Choroid plexus epithelial cell (primary cell): ENCODE results near the gene ITPR2.
A peak's percentile ranks its signal among the peaks of the same experiment; 100 is the strongest.

Experiments
- DNase-seq: peaks from one replicate; pipeline ENCODE4 v3.0.0-alpha.2; 2010; ENCODE audit warnings: low read depth
- H3K4me3 ChIP-seq: 2 replicates; pipeline ENCODE4 v1.5.1; 2011; ENCODE audit warnings: low read depth, mild to moderate bottlenecking, control low read depth, low read length, moderate library complexity
- CTCF ChIP-seq: conservative IDR thresholded peaks from 2 replicates; pipeline ENCODE4 v1.5.1; 2011; ENCODE audit warnings: low read depth, mild to moderate bottlenecking, control low read depth, inconsistent platforms, low read length, moderate library complexity

ITPR2 gene

DNA sequence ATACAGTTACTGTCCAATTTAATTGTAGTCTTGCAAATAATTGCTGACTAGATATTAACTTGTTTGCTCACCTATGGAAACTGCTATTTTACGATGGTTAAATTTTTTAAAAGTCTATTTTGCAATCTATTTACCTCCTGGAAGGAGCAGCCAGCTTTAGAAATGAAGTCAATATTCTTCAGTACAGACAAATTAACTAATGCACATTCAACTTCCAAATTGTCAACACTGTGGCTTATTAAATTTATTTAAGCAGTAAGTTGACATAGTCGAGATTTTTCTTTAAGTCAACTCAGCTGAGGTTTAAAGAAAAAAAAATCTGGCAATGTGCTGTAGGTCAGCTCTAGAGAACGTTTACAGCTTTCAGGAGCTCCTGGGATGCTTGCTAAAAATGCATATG, 416.4 kb downstream of the ITPR2 start:
- DNase-seq: no peak
- TF ChIP-seq CTCF: no peak
- H3K4me3 ChIP-seq: no peak overlapping the region

GRCh38 chr12:26410689-26411088, 422.3 kb downstream of the ITPR2 start:
- H3K4me3 ChIP-seq: no peak overlapping the region
- TF ChIP-seq CTCF: no peak
- no peak for DNase-seq

GRCh38 chr12:26406813-26407212, 426.2 kb downstream of the ITPR2 start:
- no peak for DNase-seq
- no peak for TF ChIP-seq CTCF
- no peak overlapping the region for H3K4me3 ChIP-seq

DNA sequence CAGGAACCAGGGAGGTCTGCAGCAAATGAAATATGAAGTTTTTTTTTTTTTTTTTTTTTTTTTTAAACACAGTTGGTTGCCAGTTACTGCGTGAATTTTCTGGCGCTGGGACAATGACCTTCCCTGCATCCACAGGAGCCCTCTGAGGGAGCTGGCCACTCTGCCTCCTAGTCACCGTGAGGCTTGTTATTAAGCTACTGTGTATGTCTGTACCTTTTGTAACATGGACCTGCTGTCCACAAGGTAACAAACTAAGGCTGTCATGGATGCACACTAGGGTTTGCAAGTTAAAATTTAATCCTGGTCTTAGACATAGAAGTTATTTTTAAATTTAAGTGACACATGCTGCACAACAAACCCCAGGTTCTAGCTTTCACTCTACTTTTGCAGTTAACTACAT, 426.6 kb downstream of the ITPR2 start:
- no peak for TF ChIP-seq CTCF
- DNase-seq: no peak
- H3K4me3 ChIP-seq: no peak overlapping the region

DNA sequence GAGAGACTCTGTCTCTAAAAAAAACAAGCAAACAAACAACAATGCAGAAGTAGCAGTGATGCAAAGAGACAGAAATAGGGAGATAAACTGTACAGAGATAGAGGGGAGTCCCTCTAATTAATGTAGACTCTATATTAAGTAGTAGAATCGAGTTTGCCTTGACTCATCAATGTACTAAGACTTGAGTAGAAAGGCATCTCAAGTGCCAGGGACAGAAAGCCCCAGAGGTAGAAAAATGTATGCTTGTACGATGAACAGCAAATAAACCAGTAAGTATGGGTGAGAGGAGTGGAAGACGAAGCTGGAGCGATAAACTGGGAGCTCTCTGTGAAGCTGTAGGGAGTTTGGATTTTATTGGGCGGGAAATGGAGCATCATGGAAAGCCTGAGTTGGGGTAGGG, 429.4 kb downstream of the ITPR2 start:
- TF ChIP-seq CTCF: no peak
- no peak for DNase-seq
- H3K4me3 ChIP-seq: no peak overlapping the region

DNA sequence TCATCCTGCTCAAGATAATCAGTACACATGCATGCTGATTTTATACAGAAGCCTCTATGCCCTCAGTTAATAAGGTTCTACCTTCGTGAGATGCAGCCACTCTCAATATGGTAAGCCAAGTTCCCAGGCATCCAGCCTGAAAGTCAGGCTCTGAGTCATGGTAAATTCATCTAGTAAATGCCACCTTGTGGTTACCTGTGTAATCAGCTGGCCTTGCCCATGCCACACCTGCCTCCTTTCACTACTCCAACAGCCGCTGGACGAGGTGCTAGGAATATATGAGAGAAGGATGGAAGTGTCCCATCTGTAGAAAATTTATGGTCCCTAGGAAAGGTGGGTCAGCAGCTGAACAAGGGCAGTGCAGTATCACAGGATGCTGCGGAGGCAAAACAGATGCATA, 430.3 kb downstream of the ITPR2 start:
- DNase-seq: peak; percentile 2
- TF ChIP-seq CTCF: no peak

DNA sequence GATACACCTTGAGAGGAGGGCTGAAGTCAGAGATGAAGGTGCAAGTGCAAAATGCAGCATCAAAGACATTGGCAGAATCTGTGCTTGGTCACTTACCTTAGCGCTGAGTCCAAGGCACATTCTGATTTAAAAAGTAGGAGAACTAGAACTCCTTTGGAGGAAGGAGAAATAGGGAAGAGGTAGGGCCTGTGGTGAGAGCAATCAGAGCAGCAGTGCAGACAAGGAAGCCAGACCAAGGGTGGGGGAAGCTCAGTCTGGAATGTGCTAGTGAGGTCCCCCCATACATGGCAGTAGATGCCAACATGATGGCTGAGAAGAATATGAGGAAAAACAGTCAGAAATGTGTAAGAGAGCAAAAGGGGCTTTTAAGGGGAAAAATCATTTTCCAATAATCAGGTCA, 431.1 kb downstream of the ITPR2 start:
- no peak overlapping the region for H3K4me3 ChIP-seq
- no peak for TF ChIP-seq CTCF
- no peak for DNase-seq

More for the DNA sequence above, 430.3 kb downstream of the ITPR2 start:
- H3K4me3 ChIP-seq: no peak overlapping the region
